Mucosa of gallbladder (tissue), 1 donor: ENCODE results near the gene ARAP1. TPM values are rescaled to one million over a fixed set of nuclear protein-coding genes. Genes with fewer than 3 reads are reported as not detected.

ENCODE experiments used
- DNase-seq: peaks from one replicate; pipeline ENCODE4 v3.0.0-alpha.2; 2020; ENCODE audit warnings: low spot score
- total RNA-seq: library from RNA; stranded (reverse); gene quantifications from one replicate; pipeline ENCODE4 v1.2.1, GENCODE V29; 2021
- donor health status: DM: no; HTN: no; CAD: no.

ARAP1 gene
- total RNA-seq, 1 donor from 2014 or later: 129 TPM

DNA sequence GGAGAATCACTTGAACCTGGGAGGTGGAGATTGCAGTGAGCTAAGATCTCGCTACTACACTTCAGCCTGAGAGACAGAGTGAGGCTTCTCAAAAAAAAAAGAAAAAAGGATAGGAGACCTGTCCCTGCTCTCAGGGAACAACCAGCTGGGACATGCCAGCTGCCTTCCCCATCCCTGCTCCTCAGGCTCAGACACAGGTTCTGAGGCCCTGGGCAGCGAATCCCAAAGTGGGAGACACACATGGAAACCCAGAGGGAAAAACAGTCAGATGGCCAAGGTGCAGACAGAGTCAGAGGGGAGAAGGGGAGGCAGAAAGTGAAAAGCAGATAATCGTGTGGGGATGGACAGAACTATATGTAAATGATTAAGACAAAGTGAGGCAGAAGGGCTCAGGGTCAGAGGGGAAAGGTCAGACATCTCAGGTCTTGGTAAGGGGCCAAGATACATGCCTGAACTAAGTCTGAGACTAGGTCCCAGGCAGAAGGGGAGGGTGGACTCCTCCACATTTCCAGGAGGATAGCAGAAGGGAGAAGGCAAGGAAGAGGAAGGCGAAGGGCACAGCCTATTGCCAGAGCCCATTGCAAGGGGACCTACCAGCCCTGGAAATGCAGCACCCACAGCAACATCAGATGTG is 27.4 kb upstream of the ARAP1 start:
- DNase-seq: no peak

DNA sequence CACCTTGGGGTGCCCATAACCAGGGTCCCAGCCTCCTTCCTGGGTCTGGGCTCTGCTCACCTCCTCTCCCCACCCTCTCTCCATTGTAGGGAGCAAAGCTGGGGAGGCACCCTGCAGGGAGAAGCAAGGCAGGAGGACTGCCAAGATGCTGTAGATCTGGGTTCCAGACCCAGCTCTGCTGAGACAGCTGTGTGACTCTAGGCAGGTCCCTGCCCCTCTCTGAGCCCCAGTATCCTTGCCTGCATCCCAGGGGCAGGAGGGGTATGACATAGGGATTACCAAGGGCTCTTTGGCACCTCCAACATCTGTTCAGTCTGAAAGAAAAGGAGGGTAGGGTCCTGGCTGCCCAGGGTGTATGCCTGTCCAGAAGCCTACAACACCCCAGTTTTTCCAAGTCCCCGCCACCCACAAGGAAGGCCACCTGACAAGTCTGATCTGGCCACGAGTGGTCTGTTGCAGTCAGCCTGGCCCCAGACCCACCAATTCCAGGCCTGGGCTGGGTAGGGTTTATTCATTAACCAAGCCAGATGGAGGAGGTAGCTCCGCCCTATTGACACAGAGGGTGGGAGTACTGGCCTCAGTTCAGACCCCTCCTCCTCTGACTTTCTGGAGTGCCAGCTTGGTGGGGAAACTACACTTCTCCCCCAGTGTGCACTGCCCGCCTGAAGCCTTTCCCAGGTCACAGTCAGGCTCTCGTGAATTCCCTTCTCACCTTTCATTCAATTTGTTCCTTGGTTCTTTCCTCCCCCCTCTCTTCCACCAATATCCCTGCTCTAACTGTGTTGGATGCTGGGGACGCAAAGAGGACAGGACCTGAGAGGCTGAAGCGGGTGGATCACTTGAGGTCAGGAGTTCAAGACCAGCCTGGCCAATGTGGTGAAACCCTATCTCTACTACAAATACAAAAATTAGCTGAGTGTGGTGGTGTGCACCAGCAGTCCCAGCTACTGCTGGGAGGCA is 26.6 kb upstream of the ARAP1 start:
- DNase-seq: peak; percentile 59

DNA sequence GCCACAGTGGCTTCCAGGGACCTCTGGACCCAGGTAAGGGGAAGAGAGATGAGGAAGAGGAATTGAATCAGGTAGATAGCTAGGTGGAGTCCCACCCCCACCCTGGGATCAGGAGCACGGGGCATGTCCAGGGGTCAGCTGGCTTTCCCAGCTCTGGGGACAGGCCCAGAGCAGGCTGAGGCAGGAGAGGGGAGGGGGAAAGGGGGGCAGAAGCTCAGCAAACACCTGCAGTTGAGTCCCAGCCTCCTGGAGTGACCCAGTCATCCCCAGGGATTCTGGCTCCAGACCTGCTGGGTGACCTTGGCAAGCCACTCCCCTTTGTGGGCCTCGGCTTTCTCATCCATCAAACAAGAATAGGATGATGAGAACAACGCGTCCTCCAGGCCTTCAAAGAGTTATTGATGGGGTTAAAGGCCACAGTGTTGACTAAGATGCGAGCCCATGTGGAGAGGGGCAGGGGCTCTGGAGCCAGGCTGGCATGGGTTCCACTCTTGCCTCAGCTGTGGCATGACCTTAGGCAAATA is 25.6 kb upstream of the ARAP1 start:
- DNase-seq: peak; percentile 65

DNA sequence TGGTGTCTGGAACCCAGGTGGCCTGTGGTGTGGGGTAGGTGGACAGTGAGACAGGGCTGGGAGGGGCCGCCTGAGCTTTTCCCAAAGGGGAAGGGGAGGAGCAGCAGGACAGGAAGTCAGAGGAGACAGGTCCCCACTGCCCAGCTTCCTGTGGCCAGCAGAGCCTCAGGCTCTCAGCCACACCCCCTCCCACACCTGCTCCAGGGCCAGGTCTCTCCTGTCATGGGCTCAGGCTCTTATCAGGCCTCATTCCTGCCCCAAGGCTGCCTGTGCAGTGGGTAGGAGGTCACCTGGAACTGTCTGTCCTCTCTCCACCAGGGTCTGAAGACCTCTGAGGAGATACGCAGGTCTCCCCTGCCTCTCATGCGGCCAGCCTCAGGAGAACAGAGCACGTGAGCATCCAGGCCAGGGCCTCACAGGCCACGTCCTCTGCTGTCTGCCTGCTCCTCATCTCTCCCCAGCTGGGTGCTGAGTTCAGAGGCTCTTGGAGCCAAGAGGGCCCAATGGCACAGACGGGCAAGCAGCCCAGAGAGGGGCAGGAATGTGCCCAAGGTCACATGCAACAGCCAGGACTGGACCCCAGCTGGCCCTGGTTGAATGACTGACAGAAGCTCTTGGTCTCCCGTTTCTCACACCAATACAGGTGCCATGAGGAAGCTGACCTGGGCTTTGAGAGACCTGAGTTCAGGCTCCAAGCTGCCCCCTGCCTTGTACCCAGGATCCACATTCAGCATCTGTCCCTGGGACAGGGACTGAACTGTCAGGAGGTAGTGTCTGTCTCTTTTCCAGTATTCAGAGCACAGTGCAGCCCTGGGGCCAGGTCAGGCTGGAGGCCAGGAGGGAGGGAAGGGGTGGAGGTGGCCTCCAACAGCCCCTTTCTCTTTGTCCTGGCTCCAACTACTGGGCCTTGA is 24.9 kb upstream of the ARAP1 start:
- no peak for DNase-seq

DNA sequence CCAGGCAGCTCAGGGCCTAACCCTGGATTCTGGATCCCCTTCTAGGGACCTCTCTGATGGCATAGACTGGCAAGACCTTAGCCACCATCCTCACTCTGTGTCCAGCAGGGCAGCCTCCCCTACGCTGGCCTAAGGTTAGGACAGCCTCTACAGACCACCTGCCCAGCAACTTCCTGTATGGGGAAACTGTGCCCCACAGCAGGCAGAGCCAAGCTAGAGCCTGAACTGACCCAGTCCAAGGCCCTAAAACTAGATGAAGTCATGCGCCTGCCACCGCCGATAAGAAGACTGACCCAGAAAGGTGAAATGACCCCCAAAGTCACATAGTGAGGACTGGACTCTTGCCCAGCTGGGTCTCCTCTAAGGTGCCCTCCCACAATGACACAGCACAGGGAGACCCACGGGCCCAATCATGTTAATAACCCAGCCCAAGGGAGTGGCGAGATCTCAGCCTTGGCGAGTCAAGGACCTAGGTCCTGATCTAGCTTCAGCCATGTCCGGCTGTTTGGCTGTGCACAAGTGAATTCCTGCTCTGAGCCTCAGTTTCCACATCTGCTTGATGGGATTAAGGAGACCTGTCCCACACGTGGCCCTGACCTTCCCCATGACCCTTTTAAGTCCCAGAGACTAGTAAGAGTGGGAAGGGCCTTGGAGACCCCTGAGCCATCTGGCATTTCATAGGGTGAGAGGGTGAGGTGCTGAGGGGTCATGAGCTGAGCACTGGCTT is 24.1 kb upstream of the ARAP1 start:
- DNase-seq: no peak

DNA sequence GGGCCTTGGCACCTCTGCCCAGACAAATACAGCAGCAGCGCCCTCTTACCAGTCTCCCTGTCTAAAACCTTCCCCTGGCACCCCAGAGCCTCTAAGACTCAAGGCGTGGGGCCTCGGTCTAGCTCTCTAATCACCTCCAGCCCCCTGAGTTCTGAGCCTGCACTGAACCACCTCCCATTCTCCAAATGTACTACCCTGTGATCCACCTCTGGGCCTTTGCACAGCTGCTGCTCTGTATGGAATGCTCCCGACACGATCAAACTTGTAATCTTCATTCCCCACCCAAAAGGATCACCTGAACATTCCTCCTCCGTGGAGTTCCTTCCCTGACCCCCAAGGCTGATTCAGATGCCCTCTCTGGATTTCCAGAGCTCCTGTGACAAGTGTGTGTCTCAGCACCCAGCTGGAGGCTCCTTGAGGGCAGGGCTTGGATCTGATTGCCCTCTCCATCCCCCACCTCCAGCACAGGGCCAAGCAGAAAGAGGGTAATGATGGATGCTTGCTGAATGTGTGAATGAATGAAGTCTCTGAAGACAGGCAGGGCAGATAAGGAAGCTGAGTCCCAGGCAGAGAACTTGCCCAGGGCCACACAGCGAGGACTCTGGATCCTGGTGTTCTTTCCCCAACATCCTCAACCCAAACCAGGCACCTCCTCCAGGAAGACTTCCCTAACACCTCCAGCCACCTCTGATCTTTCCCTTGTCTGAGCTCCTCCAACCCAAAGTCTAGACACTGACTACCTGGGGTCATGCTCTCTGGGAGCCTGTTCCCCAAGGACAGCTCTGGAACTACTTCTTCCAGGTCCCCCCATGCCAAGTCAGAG is 23.3 kb upstream of the ARAP1 start:
- no peak for DNase-seq

DNA sequence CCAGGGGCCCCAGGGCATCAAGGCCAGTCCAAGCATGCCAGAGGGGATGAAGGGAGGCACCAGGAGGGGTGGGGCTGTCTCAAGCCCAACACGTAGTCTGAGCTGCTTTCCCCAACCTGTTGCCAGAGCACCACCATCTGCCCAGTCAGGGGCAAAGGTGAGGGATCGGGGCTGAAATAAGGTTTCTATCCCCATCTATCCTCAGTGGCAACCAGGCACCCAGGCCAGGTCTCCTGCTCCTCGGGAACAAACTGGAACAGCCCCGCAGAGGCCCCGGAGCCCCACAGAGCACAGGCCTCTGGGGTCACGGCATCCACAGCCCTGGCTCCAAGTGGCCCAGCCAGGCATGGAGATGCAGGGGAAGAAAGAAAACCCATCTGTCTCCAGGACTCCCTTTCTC is 22.3 kb upstream of the ARAP1 start:
- DNase-seq: no peak

DNA sequence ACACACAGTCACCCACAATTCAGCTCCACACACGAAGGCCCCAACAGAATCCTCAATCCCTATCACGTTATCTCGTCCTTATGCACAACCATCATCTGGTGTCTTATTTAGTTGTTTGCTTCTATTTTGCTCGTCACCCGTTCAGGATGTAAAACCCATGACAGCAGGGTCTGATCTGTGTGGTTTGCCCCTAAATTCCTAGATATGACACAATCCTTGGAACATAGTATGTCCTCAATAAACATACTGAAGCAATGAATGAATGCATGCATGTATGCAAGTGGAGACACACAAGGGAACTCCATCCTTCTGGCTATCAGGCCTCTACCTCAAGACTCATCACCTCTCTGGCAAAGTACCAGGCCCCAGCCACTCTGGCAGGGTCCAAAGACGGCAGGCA is 21.5 kb upstream of the ARAP1 start:
- DNase-seq: no peak

DNA sequence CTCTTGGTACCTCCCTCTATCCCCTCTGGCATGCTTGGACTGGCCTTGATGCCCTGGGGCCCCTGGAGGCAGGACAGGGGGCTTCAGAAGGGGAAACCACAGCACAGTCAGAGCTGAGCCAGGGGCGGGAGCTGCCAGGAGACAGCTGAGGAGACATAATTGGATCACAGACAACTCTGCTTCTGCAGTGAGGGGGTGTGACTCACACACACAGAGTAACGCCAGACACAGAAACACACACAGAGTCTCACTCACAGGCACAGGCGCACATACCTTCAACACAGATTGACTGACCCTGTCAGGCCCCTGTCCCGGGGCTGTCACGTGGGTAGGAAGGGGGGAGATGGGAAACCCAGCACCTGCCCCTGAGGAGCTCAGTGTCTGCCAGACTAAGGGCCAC is 21.1 kb upstream of the ARAP1 start:
- DNase-seq: no peak

DNA sequence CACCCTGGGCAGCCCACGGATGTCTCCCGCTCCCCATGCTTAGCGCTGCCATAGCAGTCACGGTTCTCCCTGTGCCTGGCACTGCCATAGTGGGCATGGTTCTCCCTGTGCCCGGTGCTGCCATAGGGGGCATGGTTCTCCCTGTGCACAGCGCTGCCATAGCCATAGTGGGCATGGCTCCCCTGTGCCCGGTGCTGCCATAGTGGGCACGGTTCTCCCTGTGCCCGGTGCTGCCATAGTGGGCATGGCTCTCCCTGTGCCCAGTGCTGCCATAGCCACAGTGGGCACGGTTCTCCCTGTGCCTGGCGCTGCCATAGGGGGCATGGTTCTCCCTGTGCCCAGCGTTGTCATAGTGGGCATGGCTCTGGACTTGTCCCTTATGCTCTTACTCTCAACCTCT is 19.9 kb upstream of the ARAP1 start:
- no peak for DNase-seq

DNA sequence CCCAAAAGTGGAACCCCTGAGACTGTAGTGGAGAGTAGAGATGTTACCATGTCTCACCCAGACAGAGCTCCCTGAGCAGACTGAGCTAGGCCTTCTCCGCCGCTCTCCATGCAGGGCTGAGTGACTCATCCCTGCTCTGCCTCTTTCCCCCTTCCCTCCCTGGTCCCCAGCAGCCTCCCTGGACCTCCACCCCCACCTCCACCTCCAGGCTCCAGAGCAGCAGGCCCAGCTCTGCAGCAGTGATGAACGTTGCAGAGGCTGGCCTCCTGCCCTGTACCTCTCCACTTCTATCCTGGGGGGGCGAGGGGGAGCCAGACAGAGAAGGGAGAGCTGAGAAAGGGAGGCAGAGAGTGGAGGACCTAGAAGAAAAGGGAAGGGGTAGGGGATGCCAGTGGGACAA is 19.3 kb upstream of the ARAP1 start:
- DNase-seq: no peak

DNA sequence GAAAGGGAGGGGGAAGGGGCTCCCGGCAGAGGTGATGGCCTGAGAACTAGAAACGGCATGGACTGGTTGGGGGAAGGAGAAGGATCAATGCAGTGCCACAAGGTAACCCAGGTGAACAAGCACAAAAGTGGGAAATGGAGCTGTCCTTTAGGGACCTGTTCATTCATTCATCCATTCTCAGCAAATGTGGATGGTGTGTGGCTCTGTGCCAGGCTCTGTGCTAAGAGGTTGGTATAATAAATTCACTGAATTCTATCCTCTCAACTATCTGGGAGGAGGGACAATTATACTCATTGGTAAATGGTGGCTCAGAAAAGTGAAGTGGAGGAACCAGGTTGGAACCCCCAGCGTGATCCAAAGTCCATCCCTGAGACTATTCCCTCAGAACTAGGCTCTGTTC is 18.6 kb upstream of the ARAP1 start:
- no peak for DNase-seq

DNA sequence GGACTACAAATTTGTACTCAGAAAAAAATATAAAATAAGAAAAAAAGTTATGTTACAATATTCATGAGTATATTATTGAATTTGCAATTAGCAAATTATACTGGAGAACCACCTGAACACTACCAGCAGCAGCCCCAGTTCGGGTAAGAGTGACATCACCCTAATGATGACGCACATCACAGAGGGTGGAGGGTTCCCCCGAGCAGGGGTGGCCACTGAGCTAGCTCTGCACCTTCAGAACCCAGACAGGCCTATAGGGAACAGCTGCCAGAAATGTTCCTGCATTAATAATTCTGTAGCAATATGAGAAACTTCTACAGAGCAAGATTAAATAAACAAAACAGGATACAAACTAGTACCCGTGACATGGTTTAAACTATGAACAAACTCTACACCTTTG is 17.5 kb upstream of the ARAP1 start:
- DNase-seq: no peak

DNA sequence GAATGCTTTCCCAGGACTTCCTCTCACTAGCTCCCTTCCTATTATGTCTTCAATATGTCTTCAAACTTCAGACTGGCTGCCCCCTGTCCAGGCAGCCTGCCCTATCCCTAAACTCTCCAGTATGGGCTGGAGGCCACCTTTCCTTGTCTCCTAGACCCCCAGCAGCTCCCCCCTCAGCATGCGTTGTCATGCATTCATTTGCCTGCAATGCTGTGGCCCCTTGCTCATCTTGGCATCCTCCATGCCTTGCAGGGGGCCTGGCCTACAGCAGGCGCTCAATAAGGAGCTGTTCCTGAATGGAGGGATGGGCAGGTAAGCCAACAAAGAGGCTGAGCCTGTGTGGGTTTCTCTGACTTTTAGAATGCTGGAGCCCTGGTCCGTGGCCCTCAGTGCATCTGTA is 16.4 kb upstream of the ARAP1 start:
- no peak for DNase-seq

DNA sequence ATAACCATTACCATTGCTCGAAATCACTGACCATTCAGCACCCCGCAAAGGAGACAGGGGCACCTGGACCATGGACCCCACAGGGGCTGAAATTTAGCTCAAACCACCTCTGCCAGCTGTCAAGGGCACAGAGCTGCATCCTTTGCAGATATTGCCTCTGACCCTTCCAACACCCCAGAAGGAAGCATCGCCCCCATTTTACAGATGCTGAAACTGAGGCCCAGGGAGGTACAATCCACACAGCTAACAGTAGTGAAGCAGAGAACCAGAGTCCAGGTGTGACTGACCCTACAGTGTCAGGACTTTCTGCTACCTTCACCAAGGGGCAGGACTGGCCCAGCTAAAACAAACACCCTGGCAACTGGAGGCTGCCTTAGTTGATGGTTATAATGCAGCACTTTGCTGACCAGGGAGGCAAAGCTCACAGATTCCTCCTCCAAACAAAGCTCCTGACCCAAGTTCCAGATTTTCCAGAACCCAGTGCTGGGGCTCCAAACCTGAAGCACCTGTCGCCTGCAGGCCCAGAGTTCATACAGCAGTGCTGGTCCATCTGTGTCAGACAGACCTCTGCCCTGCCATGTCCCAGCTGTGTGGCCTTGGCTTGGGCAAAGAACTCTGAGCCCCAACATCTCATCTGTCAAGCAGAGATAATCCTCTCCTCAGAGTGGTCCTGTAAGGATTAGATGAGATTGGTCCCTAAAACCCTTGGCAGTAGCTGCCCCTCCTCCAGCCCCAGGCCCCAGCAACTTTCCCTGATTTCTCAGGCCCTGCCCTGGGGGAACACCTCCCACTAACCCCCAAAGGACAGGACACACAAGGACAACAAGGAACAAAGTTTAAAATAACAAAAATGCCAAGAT is 15.2 kb upstream of the ARAP1 start:
- no peak for DNase-seq

DNA sequence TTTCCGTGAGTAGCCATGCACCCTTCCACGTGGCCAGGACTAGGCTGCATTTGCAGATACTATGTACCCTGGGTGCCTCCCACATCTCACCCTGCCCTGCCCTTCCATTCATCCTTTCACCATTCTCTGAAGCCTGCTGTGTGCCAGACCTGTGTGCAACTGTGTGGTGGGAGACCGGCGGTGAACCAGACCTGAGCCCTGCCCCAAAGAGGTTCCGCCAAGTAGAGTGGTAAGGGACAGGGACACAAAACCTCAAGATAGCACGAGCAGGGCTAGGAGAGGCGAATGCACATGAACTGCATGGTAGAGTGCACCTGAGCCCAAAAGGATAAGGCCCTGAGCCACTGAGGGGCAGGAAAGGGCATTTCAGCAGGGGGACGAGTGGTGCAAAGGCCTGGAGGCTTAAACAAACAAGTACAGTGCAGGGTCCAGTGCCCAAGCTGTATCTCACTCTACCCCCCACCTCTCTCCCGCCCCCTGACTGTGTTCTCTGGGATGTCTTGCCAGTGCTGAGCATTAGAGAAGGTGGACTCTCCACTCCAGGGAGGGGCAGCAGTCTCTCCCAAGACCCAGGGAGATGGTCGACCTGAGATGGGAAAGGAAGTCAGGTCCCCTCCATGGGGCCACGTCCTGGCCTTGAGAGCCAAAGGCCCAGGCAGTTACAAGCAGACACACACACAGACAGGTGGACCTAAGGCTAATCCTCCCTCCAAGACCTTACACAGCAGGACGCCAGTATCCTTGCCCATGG is 14.1 kb upstream of the ARAP1 start:
- no peak for DNase-seq

DNA sequence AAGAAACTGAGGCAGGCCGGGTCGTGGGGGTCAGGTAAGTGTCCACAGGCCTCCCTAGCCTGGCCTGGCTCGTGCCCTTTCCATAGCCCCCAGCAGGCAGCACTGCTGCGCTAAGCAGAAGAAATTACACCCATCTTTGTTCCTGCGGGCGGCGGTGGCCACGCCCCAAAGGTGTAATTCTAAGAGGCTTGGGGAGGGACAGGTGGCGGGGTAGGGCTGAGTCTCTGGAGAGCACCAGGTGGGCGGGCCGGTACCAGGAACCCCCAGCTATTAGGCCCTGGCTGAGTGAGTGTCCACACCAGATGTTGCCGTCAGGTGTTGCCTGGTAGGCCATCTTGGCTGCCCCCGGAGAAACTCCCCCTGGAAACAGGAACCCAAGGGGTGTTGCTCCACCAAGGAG is 12.3 kb upstream of the ARAP1 start:
- DNase-seq: no peak

DNA sequence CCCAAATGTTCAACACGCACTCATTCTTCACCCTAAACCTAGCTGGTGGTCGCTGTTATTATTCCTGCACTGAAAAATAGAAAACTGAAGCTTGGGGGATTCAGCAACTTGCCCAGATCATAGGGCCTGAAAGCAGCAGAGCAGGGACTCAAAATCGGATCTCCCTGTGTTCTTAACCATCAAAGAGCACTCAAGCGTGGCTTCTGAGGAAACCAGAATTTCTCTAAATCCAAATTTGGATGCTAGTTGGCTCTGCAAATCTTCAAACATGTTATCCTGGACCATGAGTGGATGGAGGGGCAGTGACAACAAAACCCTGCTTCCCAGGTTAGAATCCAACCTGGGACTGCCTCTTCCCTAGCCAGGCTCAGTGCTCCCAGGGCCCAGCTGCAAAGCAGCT is 11.6 kb upstream of the ARAP1 start:
- DNase-seq: no peak
